ENCODE data around the gene GPBP1.
"Not testable (repeated sequence)": the region's sequence is repeated elsewhere in the genome, so short reads cannot be mapped to it uniquely, and the experiment has no call there.

GPBP1 gene

GRCh38 chr5:57189515-57189914 is 15.7 kb downstream of the GPBP1 start:
- no peak for DNase-seq (ENCODE audit: low read depth)
- TF ChIP-seq, protein P1, sequence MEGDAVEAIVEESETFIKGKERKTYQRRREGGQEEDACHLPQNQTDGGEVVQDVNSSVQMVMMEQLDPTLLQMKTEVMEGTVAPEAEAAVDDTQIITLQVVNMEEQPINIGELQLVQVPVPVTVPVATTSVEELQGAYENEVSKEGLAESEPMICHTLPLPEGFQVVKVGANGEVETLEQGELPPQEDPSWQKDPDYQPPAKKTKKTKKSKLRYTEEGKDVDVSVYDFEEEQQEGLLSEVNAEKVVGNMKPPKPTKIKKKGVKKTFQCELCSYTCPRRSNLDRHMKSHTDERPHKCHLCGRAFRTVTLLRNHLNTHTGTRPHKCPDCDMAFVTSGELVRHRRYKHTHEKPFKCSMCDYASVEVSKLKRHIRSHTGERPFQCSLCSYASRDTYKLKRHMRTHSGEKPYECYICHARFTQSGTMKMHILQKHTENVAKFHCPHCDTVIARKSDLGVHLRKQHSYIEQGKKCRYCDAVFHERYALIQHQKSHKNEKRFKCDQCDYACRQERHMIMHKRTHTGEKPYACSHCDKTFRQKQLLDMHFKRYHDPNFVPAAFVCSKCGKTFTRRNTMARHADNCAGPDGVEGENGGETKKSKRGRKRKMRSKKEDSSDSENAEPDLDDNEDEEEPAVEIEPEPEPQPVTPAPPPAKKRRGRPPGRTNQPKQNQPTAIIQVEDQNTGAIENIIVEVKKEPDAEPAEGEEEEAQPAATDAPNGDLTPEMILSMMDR (IDR thresholded peaks at IDR 0.05; ENCODE audit: insufficient read depth, low read depth, low read length, missing control alignments) = no peak
- no peak overlapping the region for H3K4me3 ChIP-seq (ENCODE audit: low read depth, low read length)

DNA sequence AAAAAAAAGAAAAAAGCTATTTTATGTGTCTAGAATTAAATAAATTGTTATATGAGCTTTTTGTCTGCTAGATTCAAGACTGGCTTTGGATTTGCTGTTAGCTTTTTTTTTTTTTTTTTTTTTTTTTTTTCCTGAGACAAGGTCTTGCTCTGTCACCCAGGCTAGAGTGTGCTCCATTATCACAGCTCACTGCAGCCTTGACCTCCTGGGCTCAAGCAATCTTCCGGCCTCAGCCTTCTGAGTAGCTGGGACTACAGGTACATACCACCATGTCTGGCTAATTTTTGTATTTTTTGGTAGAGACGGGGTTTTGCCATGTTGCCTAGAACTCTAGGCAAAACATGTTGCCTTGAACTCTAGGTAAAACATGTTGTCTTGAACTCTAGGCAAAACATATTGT is 16.7 kb downstream of the GPBP1 start:
- TF ChIP-seq, protein P1 (IDR thresholded peaks at IDR 0.05; ENCODE audit: insufficient read depth, low read depth, low read length, missing control alignments) = no peak
- no peak overlapping the region for H3K4me3 ChIP-seq (ENCODE audit: low read depth, low read length)
- no peak for DNase-seq (ENCODE audit: low read depth)

DNA sequence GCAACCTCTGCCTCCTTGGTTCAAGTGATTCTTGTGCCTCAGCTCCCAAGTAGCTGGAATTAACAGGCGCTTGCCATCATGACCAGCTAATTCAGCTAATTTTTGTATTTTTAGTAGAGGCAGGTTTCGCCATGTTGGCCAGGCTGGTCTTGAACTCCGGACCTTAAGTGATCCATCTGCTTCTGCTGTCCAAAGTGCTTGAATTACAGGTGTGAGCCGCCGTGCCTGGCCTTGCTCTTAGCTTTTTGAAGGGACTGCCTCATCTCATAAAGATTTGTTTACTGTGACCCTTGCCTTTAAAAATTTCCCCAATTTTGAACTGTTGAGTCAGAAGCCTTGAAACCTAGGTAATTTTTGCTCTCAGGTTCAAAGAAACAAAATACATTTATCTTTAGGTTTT is 17.3 kb downstream of the GPBP1 start:
- TF ChIP-seq, protein P1 (IDR thresholded peaks at IDR 0.05; ENCODE audit: insufficient read depth, low read depth, low read length, missing control alignments) = no peak
- no peak for DNase-seq (ENCODE audit: low read depth)
- no peak overlapping the region for H3K4me3 ChIP-seq (ENCODE audit: low read depth, low read length)

GRCh38 chr5:57191986-57192385 is 18.1 kb downstream of the GPBP1 start:
- TF ChIP-seq, protein P1 (IDR thresholded peaks at IDR 0.05; ENCODE audit: insufficient read depth, low read depth, low read length, missing control alignments) = no peak
- no peak overlapping the region for H3K4me3 ChIP-seq (ENCODE audit: low read depth, low read length)
- DNase-seq (ENCODE audit: low read depth) = no peak

GRCh38 chr5:57192832-57193231 is 19.0 kb downstream of the GPBP1 start:
- not testable (repeated sequence) for DNase-seq (ENCODE audit: low read depth); H3K4me3 ChIP-seq (ENCODE audit: low read depth, low read length)

DNA sequence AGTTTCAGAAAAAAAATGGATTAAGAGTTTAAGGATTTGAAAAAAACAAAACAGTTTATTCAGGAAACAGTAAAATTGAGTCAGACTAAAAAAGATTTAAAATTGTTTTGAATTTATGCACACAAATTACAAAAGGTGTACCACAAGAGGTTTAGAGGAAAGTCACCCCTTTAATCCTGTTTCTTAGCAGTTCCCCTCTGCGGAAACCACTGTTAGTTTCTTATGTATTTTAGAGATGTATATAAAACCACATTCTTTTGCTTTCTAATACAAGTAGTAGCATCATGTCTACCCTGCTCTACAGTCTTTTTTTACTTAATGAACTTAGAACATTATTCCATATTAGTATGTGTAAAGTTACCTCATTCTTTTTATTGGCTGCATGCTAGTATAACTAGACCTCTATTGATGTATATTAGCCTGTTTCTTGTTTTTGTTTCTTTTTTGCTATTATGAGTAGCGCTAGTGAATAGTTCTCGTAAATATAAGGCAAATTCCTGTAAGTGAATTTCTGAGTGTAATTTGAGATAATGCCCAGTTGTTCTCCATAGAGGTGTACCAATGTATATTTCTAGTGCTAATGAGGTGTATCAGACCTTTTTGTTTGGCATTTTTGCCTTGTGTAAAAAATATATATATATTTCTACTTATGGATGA is 20.0 kb downstream of the GPBP1 start:
- DNase-seq (ENCODE audit: low read depth) = no peak
- no peak overlapping the region for H3K4me3 ChIP-seq (ENCODE audit: low read depth, low read length)
- TF ChIP-seq, protein P1 (IDR thresholded peaks at IDR 0.05; ENCODE audit: insufficient read depth, low read depth, low read length, missing control alignments) = no peak

- DNase-seq (ENCODE audit: low read depth) = no peak
- no peak overlapping the region for H3K4me3 ChIP-seq (ENCODE audit: low read depth, low read length)
- TF ChIP-seq, protein P1 (IDR thresholded peaks at IDR 0.05; ENCODE audit: insufficient read depth, low read depth, low read length, missing control alignments) = no peak
Measured at GRCh38 chr5:57194653-57195052, 20.8 kb downstream of the GPBP1 start.
